A549 treated with GW870086 at 1 μM for 4 hours (cell line): ENCODE results near the gene ARL8B. TPM values are rescaled to one million over a fixed set of nuclear protein-coding genes. Genes with fewer than 3 reads are reported as not detected.

Source experiments
- total RNA-seq: library from RNA; stranded (reverse); fragments of 200-300 nt; extraction: Qiagen RNA extraction; gene quantifications from 5 replicates; pipeline ENCODE4 v1.2.3, GENCODE V29; 2022; ENCODE audit warnings: low read depth

The ARL8B gene
- 60.8 to 72.1 TPM (median 70.1 TPM) in 5 replicates for total RNA-seq

GRCh38 chr3:5122030-5122740 lies at the start of gene ARL8B:
ARL8B (plus strand) TSS chr3:5122292; CDS start chr3:5122466, 174 bp downstream.

GRCh38 chr3:5187156-5187919 lies 65.2 kb downstream of the ARL8B start, which contains the start of gene EDEM1:
EDEM1 (plus strand) TSS chr3:5187707; CDS start chr3:5187806, 99 bp downstream.

Other genes with a start within 250 kb of the ARL8B start
- gene BHLHE40, start 142.9 kb upstream of the ARL8B start, total RNA-seq = 72.0 to 96.2 TPM (median 88.2 TPM) in 5 replicates
- gene EDEM1, start 65.4 kb downstream of the ARL8B start, total RNA-seq = 16.7 to 21.3 TPM (median 20.3 TPM) in 5 replicates